ENCODE measurements around the gene INPP4B. TPM values are rescaled to one million over a fixed set of nuclear protein-coding genes. Genes with fewer than 3 reads are reported as not detected.
"Not testable (repeated sequence)": the region's sequence is repeated elsewhere in the genome, so short reads cannot be mapped to it uniquely, and the experiment has no call there.

The INPP4B gene
- polyA plus RNA-seq, 4 donors, result 7.5 to 10.6 (median 8.8) TPM

DNA sequence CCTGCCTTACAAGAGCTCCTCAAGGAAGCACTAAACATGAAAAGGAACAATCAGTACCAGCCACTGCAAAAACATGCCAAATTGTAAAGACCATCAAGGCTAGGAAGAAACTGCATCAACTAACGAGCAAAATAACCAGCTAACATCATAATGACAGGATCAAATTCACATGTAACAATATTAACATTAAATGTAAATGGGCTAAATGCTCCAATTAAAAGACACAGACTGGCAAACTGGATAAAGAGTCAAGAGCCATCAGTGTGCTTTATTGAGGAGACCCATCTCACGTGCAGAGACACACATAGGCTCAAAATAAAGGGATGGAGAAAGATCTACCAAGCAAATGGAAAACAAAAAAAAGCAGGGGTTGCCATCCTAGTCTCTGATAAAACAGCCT is 777.8 kb downstream of the INPP4B start:
- DNase-seq (ENCODE audit: low read depth in 4 of 4, low spot score in 3 of 4), result not testable (repeated sequence)

DNA sequence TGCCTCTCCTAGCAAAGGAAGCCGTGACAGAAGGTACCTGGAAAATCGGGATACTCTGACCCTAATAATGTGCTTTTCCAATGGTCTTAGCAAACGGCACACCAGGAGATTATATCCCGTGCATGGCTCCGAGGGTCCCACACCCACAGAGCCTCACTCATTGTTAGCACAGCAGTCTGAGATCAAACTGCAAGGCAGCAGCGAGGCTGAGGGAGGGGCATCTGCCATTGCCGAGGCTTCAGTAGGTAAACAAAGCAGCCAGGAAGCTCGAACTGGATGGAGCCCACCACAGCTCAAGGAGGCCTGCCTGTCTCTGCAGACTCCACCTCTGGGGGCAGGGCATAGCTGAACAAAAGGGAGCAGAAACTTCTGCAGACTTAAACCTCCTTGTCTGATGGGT is 779.5 kb downstream of the INPP4B start:
- not testable (repeated sequence) for DNase-seq (ENCODE audit: low read depth in 4 of 4, low spot score in 3 of 4)

DNA sequence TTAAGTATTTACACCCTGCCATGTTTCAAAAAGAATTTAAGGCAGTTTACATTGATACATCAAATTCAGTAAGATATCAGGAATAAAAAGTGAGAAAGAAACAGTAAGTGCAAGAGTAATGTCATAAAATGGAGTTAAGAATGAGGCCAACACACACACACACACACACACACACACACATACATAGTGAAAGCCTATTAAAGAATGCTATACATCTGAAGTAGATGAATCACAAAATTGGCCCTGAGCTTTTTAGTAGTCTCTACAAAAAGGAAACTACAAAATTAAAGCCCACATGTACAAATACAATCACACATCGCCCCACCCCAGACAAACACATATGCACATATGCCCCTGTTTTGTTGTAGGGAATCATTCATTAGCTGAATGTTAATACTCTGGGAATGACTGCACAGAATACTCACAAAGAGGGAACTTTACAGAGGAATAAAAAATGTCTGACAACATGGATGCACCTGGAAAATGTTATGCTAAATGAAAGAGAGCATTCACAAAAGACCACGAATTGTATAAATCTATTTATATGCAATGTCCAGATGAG is 780.9 kb downstream of the INPP4B start:
- DNase-seq (ENCODE audit: low read depth in 4 of 4, low spot score in 3 of 4), result no peak

DNA sequence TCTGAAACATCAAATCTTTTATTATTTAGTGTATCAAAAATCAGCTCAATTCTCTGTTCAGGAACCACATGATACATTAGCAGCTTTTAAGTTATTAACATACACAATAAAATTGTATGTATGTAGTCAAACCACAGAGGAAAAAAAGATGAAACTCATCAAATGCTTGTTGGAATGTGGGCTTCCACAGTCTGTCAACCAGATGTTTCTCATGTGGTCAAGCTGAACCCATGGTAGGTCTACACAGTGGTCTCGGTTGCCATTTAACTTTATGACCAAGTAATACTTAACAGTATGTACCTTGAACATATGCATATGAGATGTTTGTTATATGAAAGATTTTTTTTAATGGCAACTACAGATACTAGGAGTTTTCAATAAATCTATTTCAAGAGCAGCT is 781.9 kb downstream of the INPP4B start:
- DNase-seq (ENCODE audit: low read depth in 4 of 4, low spot score in 3 of 4), result no peak

DNA sequence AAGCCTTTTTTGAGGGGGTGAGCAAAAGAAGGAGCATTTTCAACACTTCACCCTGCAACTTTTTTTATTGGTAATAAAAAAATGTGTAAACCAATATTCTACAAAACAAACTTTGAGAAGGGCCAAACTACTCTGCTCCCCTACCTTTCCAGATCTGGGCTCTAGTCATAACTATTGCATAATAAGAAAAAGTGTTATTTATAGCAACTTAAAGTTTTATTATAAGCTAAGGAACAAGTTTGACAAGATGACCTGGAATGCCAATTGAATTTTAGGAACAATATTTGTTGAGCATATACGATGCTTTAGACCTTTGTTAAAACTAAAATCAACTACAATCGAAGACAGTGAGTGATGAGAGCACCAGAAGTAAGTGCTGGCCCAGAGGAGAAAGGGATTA is 800.1 kb downstream of the INPP4B start:
- no peak for DNase-seq (ENCODE audit: low read depth in 4 of 4, low spot score in 3 of 4)

DNA sequence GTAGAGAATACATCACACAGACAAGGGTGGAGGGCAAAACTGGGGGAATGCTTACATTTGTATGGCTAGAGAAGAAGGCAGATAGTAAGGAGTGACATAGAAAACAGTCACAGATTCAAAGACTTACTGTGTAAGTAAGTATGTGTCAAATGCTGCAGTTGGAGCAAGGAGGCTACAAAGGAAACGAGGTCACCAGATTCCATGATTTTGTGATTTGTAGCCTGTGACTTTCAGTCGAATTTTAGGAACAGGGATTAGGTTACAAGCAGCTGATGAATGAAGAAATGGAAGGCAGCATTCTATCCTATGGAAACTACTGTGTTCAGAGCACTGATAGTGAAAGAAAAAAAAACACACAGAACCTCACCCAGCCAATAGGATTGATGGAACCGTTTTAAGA is 801.8 kb downstream of the INPP4B start:
- DNase-seq (ENCODE audit: low read depth in 4 of 4, low spot score in 3 of 4), result no peak

DNA sequence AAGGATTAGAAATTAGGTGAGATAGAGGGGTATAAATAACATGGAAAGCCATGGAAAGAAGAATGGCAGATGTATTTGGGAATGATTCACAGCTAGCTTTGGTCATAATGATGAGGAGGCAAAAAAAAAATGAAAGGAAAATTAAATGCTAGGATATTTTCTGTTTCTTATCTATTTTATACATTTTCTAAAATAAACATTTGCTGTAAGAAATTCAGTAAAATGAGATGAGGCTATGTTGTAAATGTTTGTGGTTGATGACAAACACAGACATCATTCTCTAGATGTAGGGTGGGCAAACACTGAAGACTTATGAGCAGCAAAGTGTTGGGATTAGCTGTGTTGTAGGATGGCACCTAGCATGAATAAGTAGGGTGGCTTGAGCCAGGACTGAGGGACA is 802.6 kb downstream of the INPP4B start:
- no peak for DNase-seq (ENCODE audit: low read depth in 4 of 4, low spot score in 3 of 4)

DNA sequence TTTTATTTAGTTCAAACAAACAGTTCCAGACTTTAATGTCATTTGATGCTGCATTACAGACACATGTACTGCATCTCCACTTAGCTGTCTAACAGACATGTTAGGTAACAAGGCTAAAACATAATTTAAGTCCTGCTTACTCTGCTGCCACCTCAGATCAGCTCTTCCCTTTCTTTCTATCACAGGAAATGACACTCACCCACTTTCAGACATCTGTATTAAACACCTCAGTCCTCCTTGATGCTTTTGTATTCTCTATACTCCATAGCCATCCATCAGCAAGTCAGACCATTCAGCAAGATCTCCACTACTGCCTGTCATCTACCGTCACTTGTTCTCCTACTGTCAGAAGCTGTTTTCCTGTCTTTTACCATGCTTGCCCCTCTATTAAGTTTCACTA is 804.3 kb downstream of the INPP4B start:
- DNase-seq (ENCODE audit: low read depth in 4 of 4, low spot score in 3 of 4), result no peak

DNA sequence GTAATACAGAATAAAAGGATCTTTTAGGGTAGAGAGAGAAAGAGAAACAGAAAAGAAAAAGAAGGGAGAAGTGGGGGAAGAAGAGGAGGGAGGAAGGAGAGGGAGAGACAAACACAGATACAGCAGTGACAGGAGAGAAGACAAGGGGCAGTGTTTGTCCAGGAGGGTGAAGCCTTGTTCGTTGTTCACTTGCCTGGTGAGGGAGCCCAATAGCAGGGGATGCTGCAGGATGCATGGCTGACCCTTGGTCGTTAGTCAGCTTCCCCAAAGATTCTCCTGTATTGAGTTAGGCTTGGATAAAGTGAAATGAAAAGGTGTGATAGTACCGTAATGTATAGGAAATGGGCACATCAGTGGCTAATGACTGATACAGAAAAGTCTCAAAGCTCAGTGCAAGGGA is 806.1 kb downstream of the INPP4B start:
- DNase-seq (ENCODE audit: low read depth in 4 of 4, low spot score in 3 of 4), result no peak

DNA sequence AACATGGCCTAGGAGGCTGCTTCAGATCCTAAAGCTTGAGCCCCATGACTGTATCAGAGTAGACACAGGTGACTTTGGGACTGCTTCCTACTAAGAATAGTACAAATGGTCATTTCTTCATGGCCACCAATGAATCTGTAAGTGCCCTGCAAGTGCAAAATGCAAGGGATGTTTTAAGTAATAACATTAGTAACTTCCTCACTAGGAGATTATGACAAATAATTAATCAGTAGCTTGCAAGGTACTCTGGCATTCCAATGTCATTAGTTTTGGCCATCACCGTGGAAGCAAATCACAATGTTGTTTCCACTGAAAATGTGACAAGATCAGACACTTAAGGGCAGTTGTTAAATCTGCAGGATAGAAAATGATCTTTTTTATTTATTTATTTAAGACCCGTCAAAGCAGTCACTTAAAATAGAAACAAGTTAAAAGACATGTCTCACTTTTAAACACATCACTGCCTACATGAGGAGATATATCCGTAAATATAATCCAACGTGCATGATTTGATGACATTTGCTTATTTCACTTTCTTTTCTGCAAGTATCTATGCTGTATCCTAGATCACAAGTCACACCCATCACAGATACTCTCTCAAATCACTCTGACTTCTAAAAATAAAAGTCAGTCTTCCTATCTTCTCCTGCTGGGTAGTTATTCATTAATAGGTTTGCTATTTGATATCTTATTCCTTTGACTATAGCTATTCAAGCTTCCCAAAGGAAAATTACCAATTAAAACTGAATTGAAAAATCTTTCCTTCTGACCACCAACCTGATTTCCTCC is 809.1 kb downstream of the INPP4B start:
- no peak for DNase-seq (ENCODE audit: low read depth in 4 of 4, low spot score in 3 of 4)

DNA sequence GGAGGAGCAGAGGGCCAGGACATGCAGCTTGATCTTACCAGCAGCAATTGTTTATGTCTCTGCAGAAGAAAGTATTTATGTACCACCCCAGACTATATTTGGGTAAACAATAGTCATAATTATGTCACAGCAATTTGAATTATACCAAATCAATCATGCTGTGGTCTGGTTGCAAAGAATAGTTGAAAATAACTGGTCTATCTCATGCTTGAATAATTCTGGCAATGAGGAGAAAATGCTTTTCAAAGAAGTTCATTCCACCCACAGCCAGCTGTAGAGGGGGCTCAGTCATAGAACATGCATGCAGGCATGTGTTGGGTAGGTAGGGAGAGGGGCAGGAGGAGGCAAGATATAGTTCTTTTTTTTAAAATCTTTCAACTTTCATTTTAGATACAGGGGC is 810.5 kb downstream of the INPP4B start:
- no peak for DNase-seq (ENCODE audit: low read depth in 4 of 4, low spot score in 3 of 4)

DNA sequence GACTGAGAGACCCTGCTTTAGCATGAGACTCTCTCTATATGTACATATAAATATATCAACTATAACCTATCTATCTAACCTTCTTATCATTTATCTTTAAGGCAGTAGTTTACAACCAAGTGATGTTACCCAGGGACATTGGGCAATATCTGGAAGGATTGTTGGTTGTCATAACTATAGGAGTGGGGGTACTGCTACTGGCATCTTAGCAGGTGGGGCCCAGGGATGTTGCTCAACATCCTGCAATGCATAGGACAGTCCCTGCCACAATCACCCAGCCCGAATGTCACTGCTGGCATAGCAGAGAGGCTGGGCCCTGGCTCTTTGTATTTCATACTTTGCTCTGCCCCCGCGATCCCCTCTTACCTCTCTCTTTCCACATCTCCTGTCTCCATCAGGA is 812.0 kb downstream of the INPP4B start:
- DNase-seq (ENCODE audit: low read depth in 4 of 4, low spot score in 3 of 4), result no peak

DNA sequence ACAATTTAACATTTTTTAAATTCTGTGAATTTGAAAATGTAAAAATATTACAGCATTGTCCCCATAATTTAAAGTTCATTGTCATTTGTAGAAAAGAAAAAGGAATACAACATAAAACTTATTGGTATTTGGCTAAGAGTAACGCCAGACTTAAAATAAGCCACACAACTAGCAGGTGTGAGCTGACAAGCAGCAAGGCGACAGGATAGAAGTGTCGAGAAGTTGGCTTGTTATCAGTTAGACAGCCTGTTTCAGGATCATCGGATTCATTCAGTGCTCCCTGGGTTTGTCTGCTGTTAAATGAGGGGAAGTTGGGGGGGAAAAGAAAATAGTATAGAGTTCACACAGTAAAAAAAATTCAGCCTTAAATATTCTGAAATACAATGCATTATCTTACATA is 816.1 kb downstream of the INPP4B start:
- DNase-seq (ENCODE audit: low read depth in 4 of 4, low spot score in 3 of 4), result no peak

DNA sequence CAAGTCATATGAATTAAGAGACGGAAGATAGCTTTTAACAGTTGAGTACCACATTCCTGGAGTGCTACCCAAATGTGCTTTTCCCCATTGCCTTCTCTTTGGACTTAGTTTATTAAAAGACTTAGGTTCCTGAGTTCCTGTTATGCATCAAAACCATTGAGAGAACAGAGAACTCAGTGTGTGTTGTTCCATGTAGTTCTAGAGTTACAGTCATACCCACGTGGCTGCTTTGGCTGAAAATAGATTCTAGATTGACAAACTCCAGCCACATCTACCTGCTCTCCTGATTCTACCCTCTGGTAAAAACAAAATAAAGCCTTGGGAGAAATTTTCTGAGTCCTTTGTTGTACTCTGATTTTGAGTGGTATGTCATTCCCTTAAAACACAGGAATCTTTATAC is 824.3 kb downstream of the INPP4B start:
- DNase-seq (ENCODE audit: low read depth in 4 of 4, low spot score in 3 of 4), result no peak

DNA sequence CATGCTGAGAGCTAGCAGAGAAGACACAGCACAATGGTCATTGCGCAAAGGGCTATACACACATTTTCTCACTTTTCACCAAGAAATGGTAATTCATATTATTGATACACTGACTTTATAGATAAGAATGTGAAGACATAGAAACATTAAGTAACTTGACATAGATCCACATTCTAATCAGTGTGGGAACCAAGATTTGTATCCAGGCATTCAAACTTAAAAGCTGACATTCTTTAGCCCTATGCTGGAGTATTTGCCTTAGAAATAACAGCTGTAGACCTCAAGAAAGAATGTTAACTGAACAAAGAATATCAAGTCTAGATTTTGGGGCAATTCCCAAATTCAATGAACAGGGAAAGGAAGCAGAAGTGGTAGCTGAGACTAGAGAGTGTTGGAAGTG is 824.9 kb downstream of the INPP4B start:
- no peak for DNase-seq (ENCODE audit: low read depth in 4 of 4, low spot score in 3 of 4)

DNA sequence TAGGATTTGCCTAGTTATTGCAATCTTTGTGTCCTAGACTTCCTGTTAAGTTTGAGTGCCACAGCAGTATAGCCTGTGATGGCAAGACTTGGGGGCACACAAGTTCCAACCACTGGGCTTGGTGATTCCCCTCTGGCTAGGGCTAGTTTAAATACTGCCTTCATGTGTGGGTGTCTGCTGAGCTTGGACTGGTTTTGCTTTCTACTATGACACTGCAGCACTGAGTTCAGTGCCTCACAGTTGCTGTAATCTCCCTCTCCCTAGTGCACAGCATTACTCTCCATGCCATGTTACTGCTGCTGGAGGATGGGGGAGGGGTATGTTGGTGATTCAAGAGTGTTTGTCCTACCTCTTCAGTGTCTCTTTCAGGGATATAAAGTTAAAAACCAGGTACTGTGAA is 830.1 kb downstream of the INPP4B start:
- no peak for DNase-seq (ENCODE audit: low read depth in 4 of 4, low spot score in 3 of 4)

DNA sequence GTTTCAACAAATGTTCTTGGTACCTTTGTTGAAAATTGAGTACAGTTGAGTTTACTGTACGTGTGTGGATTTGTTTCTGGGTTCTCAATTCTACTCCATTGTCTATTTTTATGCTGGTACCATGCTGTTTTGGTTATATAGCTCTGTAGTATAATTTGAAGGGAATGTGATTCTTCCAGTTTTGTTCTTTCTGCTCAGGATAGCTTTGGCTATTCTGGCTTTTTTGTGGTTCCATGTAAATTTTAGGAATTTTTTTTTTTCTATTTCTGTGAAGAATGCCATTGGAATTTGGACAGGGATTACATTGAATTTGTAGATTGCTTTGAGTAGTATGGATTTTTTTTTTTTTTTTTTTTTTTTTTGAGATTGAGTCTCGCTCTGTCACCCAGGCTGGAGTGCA is 836.4 kb downstream of the INPP4B start:
- DNase-seq (ENCODE audit: low read depth in 4 of 4, low spot score in 3 of 4), result no peak

DNA sequence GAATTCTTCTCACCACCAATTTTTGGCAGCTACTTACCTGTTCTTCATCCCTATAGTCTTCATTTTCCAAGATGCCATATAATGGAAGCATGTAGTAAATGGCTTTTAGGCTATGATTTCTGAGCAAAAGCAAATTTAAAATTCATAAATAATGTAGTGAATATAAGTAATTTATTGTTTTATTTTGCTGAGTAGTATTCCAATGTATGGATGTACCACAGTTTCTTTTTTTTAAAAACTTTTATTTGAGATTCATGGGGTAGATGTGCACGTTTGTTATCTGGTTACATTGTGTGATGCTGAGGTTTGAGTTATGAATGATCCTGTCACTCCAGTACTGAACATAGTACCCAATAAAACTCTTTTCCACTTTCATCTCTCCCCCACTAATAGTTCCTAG is 840.6 kb downstream of the INPP4B start:
- no peak for DNase-seq (ENCODE audit: low read depth in 4 of 4, low spot score in 3 of 4)

DNA sequence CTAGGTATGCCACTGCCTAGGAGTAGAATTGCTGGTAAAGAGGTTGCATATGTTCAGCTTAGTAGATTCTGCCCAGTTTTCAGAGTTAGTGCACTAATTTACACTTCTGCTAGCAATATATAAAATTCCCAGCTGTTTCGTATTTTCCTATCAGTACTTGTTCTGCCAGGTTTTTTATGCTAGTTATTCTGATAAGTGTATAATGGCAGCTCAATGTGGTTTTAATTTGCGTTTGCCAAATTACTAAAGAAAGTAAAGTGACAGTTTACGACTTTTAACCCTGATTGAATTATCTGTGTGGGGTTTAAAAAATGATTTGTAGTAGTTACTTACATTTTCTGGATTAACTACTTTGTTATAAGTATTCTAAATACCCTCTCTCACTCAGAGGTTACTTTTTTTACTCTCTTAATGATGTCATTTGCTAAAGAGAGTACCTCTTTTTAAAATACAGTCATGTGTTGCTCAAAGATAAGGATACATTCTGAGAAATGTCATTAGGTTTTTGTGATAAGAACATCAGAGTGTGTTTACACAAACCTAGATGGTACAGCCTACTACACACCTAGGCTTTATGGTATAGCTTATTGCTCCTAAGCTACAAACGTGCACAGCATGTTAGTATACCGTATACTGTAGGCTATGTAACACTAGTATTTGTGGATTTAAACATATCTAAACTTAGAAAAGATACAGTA is 846.5 kb downstream of the INPP4B start:
- no peak for DNase-seq (ENCODE audit: low read depth in 4 of 4, low spot score in 3 of 4)

DNA sequence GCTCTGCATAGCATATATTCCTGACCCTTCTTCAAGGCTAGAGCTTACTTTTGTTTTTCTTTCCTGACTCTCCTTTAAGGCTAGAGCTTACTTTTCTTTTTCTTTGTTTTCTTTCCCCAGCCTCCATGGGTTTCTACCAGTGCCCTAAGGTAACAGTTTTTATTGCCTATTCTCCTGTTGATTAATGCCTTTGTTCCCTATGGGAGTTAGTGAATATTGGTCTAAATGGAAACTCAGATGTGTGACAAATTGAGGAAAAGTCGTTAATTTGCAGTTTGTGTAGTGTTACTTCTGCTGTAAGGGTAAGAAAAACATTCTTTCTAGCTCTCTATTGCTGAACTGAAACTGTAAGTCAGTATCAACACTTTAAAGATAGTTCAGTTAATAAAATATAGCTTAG is 851.0 kb downstream of the INPP4B start:
- peak; percentile 3 to 20 (median 13) for DNase-seq (ENCODE audit: low read depth in 4 of 4, low spot score in 3 of 4)

DNA sequence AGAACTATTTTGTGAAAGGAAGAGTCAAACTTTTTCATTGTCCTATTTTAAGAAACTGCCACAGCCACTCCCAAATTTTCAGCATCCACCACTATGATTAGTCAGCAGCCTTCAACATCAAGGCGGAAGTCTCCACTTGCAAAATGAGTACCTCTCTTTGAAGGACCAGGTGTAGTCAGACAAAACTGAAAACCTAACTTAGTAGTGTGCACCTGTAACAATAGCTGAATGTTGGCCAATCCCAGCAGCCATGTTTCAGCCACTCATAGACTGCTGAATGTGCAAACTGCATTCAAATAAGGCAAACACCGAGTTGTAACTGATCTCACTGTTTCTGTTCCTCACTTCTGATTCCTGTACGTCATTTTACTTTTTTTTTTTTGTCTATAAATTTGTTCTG is 868.7 kb downstream of the INPP4B start:
- DNase-seq (ENCODE audit: low read depth in 4 of 4, low spot score in 3 of 4), result no peak

All from right renal pelvis (tissue), 4 donors.